Spleen (tissue), 7 donors: ENCODE measurements around the gene PTPRG.

ENCODE experiments used
- POLR2A ChIP-seq, 3 donors: fragments of 450-650 bp; IDR thresholded peaks; one replicate each; pipeline ENCODE4 v1.5.1; 2017; ENCODE audit warnings: antibody characterized with exemption in 3 of 3, mild to moderate bottlenecking in 1 of 3
- POLR2AphosphoS5 ChIP-seq, 3 donors: sonication (generic); formaldehyde crosslinking; IDR thresholded peaks; one replicate each; pipeline ENCODE4 v1.5.1; 2017; ENCODE audit warnings: antibody characterized with exemption in 3 of 3
- TF ChIP-seq, protein P1 (sequence below), 11 experiments: fragments of 200-600 bp in 7 of 11; fragments of 450-650 bp in 4 of 11; sonication (generic) in 4 of 11; IDR thresholded peaks in 8 of 11; conservative IDR thresholded peaks in 3 of 11; 1 replicate in 7 of 11; 2 replicates in 4 of 11; pipeline versions ENCODE4 v1.4.0 to v1.8.0; 2016 to 2021; ENCODE audit warnings: antibody characterized with exemption in 11 of 11, inconsistent platforms in 4 of 11, mild to moderate bottlenecking in 1 of 11
- donor health status: DM: no; HTN: no; CAD: no; lungs with moderate emphysema.
- donor health status: DM: no; HTN: no; CAD: no.
- donor health status: DM: no; HTN: no; CAD: no.

- TF ChIP-seq, protein P1, sequence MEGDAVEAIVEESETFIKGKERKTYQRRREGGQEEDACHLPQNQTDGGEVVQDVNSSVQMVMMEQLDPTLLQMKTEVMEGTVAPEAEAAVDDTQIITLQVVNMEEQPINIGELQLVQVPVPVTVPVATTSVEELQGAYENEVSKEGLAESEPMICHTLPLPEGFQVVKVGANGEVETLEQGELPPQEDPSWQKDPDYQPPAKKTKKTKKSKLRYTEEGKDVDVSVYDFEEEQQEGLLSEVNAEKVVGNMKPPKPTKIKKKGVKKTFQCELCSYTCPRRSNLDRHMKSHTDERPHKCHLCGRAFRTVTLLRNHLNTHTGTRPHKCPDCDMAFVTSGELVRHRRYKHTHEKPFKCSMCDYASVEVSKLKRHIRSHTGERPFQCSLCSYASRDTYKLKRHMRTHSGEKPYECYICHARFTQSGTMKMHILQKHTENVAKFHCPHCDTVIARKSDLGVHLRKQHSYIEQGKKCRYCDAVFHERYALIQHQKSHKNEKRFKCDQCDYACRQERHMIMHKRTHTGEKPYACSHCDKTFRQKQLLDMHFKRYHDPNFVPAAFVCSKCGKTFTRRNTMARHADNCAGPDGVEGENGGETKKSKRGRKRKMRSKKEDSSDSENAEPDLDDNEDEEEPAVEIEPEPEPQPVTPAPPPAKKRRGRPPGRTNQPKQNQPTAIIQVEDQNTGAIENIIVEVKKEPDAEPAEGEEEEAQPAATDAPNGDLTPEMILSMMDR (IDR thresholded peaks at IDR 0.05 in 8 of 11, conservative IDR thresholded peaks at IDR 0.05 in 3 of 11), result no peak
- TF ChIP-seq POLR2A (IDR thresholded peaks at IDR 0.05) (no peak), POLR2AphosphoS5 (IDR thresholded peaks at IDR 0.05) (no peak)
Measured at GRCh38 chr3:62024882-62025281, 463.5 kb downstream of the PTPRG start.
